D721Med (cell line): ENCODE measurements around the gene EPN1.

Experiments used
- DNase-seq: peaks from one replicate; pipeline ENCODE4 v3.0.0; 2011; ENCODE audit warnings: low spot score; ENCODE audit not compliant: insufficient read length
- FAIRE-seq: peaks from 2 replicates; lab custom pipeline; 2011; peaks lifted over from hg19 to GRCh38; lab: Jason Lieb, UNC
- TF ChIP-seq, protein P1 (sequence below): IDR thresholded peaks from 2 replicates; pipeline ENCODE4 v1.5.1; 2012; ENCODE audit warnings: mild to moderate bottlenecking, control low read depth; ENCODE audit not compliant: insufficient read depth; ENCODE audit errors: missing control alignments

Gene EPN1

DNA sequence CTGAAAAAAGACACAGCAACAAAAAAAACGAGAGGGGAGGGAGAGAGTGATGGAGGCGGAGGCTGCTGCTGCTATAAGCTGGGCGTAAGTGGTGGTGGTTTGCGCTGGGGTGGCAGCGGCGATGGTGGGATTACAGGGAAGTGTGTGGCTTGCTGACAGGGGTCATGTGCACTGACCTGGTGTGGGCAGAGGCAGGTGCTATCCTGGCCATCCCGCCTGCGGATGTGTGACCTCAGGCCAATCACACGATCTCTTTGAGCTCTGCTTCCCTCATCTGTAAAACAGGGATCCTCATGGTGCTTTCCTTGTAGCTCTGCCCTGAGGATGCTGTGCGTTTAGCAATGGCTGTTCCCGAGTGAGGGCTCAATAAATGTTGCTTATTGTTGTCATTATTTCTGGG, 37.5 kb upstream of the EPN1 start:
- TF ChIP-seq, protein P1, sequence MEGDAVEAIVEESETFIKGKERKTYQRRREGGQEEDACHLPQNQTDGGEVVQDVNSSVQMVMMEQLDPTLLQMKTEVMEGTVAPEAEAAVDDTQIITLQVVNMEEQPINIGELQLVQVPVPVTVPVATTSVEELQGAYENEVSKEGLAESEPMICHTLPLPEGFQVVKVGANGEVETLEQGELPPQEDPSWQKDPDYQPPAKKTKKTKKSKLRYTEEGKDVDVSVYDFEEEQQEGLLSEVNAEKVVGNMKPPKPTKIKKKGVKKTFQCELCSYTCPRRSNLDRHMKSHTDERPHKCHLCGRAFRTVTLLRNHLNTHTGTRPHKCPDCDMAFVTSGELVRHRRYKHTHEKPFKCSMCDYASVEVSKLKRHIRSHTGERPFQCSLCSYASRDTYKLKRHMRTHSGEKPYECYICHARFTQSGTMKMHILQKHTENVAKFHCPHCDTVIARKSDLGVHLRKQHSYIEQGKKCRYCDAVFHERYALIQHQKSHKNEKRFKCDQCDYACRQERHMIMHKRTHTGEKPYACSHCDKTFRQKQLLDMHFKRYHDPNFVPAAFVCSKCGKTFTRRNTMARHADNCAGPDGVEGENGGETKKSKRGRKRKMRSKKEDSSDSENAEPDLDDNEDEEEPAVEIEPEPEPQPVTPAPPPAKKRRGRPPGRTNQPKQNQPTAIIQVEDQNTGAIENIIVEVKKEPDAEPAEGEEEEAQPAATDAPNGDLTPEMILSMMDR: no peak
- FAIRE-seq (no peak), DNase-seq (no peak)

DNA sequence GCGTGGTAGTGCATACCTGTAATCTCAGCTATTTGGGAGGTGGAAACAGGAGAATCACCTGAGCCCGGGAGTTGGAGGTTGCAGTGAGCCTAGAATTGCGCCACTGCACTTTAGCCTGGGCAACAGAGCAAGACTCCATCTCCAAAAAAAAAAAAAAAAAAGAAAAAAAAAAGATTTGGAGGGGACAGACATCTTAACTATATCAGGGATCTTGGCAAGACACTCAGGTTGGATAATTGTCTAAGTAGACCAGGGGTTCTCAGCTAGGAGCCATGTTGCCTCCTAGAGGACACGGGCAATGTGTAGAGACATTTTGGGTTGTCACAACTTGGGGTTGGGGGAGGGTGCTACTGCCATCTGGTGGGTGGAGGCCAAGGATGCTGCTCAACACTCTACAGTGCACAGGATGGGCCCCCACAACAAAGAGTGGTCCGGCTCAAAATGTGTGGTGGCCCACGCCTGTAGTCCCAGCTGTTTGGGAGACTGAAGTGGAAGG, 36.1 kb upstream of the EPN1 start:
- TF ChIP-seq, protein P1: peak; percentile 39
- FAIRE-seq (no peak), DNase-seq (no peak)

DNA sequence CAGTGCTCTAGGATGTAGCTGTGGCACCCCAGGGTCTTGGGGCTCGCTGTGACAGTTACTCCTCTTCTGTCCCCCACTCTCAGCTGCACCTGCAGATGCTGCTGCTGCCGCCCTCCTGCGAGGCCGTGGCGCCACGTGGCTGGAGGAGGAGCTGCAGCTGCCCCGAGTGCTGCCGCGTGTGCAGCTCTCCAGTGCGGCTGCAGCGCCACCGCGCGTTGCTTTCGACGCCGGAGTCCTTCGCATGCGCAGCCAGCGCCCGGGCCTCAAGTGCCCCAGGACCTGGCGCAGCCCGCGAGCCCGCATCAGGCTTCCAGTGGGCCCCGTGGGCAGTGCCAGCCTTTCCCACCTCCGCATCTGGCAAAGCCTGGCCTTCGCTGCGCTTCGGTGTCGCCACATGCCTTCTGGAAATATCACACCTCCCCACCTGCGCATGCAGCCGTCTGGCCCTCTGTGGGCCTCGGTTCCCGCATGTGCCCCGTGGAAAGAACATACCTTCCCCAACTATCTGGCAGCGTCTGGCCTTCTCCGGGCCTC, 34.9 kb upstream of the EPN1 start:
- DNase-seq (no peak), FAIRE-seq (no peak)
- TF ChIP-seq, protein P1: peak; percentile 61

DNA sequence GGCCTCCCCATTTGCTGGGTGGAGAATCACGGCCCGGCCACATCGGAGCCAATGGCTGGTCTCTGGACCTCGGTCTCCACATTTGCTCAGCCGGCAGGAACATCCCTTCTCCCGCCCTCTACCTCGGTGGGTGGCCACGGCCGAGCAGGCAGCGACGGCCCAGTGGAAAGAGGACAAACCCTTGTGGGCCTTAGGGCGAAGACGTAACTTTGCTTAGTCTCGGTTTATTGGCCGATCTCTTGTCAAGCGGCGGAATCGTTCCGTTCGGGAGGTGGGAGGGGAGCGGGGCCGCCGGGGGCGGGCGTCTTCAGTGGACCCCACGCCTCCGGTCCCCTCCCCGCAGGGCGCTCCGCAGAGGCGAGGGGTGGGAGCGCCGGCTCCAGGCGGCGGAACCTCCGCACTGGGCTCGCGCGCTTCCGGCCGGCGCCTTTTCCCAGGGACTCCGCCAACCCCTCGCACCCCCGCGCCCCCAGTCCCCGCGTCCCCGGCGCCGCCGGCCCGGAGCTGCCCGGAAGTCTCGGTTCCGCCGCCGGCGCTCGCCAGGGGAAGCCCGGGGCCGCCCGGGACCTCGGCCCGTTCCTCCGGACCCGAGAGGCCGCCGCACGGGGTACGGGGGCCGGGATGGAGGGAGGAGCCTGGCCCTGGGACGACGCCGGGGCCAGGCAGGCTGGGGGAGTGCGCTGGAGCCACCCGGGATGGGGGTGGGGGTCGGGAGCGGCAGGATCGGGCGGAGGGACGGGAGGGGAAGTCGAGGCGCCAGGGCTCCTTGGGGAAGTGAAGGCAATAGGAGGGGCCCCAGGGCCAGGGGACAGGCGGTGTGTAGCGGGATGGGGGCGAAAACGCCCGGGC, 34.2 kb upstream of the EPN1 start, which contains the start of gene ZNF580:
TSS of gene ZNF580 (plus strand) at position 426 of the 849 bp plus-strand sequence. CDS start 1,507 bp downstream, outside the sequence.
- DNase-seq (peak; percentile 79), FAIRE-seq (no peak)
- TF ChIP-seq, protein P1: no peak

DNA sequence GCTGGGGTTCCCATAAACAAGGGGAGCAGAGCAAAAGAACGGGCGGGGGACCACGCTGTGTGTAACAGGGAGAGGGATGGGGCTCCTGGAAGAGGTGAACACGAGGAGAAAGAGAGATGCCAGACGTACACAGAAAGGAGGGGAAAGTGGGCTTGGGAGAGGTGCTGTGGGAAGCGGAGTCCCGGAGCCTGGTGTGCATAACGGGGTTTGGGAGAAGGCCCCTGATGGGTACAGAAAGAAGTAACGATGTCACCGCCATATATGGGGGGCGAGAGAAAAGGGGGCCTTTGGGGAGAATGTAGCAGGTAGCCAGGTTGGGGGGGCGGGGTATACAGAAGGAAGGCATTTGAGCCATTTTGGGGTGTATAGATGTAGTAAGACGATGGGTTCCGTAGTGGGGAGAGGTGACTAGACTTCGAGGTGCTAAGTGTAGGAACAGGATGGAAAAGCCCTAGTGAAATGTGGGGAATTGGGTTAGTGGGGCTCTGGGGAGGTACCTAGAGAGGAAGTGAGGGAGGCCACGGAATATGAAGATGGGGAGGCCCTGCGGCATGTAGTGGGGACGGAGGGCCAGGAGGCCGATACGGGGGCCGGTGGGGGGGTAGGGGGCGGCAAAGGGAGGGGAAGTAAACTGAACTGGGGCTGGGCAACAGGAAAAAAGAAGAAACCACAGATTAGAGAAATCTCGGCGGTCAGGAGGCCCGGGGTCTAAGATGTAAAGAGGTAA, 33.4 kb upstream of the EPN1 start:
- DNase-seq (no peak), FAIRE-seq (no peak)
- TF ChIP-seq, protein P1: no peak

DNA sequence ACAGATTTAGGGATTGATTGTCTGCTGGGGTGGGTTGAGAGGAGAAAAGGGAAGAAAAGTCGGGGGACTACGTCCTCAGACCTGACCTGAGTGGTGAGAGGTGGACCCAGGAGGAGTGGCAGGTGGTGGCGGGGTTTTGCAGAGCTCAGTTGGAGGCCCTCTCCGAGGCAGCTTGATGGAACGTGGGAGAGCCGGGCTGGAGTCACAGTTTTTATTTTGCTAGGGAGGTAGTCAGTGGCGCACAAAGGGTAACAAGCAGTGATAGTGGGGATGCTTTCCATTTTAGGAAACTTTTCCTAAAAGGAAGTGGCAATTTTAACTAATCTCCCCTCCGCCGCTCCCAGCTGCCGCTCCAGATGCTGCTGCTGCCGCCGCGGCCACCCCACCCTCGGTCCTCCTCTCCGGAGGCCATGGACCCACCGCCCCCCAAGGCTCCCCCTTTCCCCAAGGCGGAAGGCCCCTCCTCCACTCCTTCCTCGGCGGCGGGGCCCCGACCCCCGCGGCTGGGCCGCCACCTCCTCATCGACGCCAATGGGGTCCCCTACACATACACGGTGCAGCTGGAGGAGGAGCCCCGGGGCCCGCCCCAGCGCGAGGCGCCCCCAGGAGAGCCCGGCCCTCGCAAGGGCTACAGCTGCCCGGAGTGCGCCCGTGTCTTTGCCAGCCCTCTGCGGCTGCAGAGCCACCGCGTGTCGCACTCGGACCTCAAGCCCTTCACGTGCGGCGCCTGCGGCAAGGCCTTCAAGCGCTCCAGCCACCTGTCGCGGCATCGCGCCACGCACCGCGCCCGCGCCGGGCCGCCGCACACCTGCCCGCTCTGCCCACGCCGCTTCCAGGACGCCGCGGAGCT, 32.6 kb upstream of the EPN1 start:
- no peak for FAIRE-seq
- TF ChIP-seq, protein P1: no peak
- no peak for DNase-seq
